Activated naive CD8-positive, alpha-beta T cell treated with anti-CD3 and anti-CD28 coated beads for 36 hours (primary cell): ENCODE results near the gene LCN6. TPM values are rescaled to one million over a fixed set of nuclear protein-coding genes. Genes with fewer than 3 reads are reported as not detected.
A peak's percentile ranks its signal among the peaks of the same experiment; 100 is the strongest.
"Not testable (repeated sequence)": the region's sequence is repeated elsewhere in the genome, so short reads cannot be mapped to it uniquely, and the experiment has no call there.

Source experiments
- DNase-seq: peaks from one replicate; pipeline ENCODE4 v3.0.0; 2021
- H3K27ac Mint-ChIP-seq: one replicate; pipeline ENCODE4 v1.8.0; 2022; ENCODE audit warnings: mild to moderate bottlenecking, moderate library complexity, mixed read lengths
- H3K27me3 Mint-ChIP-seq: one replicate; pipeline ENCODE4 v1.8.0; 2022; ENCODE audit warnings: mild to moderate bottlenecking, mixed read lengths
- H3K36me3 Mint-ChIP-seq: one replicate; pipeline ENCODE4 v1.8.0; 2021; ENCODE audit warnings: mild to moderate bottlenecking, mixed read lengths
- H3K4me1 Mint-ChIP-seq: one replicate; pipeline ENCODE4 v1.8.0; 2021; ENCODE audit warnings: mixed read lengths
- H3K4me3 Mint-ChIP-seq: one replicate; pipeline ENCODE4 v1.8.0; 2022; ENCODE audit warnings: mild to moderate bottlenecking, moderate library complexity, mixed read lengths
- H3K9me3 Mint-ChIP-seq: one replicate; pipeline ENCODE4 v1.8.0; 2022; ENCODE audit warnings: mixed read lengths
- total RNA-seq, 2 experiments: library from RNA; stranded (reverse); gene quantifications; one replicate each; pipeline ENCODE4 v1.2.3, GENCODE V29; 2021

Gene LCN6, protein sequence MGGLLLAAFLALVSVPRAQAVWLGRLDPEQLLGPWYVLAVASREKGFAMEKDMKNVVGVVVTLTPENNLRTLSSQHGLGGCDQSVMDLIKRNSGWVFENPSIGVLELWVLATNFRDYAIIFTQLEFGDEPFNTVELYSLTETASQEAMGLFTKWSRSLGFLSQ
- total RNA-seq = not detected

DNA sequence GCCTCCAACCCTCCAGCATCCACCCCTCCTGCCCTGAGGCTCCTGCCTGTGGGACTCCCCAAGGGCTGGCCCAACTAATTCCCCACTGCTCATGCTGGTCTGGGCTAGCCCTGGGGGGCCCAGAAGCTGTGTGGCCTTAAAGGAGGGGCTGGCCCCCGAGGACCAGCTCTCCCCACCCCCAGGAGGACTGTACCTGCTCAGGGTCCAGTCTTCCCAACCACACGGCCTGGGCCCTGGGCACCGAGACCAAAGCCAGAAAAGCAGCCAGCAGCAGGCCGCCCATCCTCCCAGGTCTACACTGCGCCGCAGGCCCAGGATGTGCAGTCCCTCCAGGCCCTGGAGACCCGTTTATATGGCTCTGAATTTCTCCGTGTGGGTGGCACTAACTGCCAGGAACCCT, at the start of gene LCN6:
LCN6 (minus strand) TSS at position 325 of the 400 bp plus-strand sequence; CDS start at position 283, 42 bp downstream.
- H3K4me3 Mint-ChIP-seq = no peak within 1 kb of the TSS
- H3K9me3 Mint-ChIP-seq = peaks cover 20% of the 10 kb centered on the region
- H3K27me3 Mint-ChIP-seq = peaks cover 30% of the 10 kb centered on the region
- no peak within 1 kb of the TSS for H3K27ac Mint-ChIP-seq
- peaks cover 4% of the 10 kb centered on the region for H3K4me1 Mint-ChIP-seq
- DNase-seq = no peak
- peaks cover 4% of the 10 kb centered on the region for H3K36me3 Mint-ChIP-seq

DNA sequence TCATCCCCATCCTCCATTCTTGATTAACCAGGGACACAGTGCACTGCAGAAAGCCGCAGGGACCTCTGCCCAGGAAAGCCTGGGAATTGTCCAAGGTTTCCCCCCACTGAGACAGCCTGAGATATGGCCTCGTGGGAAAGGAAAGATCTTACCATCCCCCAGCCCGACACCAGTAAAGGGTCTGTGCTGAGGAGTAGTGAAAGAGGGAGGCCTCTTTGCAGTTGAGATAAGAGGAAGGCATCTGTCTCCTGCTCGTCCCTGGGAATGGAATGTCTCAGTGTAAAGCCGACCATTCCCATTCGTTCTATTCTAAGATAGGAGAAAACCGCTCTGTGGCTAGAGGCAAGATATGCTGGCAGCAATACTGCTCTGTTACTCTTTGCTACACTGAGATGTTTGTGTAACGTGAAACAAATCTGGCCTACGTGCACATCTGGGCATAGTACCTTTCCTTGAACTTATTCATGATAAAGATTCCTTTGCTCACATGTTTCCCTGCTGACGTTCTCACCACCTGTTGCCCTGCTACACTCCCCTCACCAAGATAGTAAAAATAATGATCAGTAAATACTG, 48.5 kb upstream of the LCN6 start:
- DNase-seq, H3K27ac Mint-ChIP-seq, H3K9me3 Mint-ChIP-seq, H3K36me3 Mint-ChIP-seq, H3K27me3 Mint-ChIP-seq, H3K4me3 Mint-ChIP-seq: not testable (repeated sequence)
- H3K4me1 Mint-ChIP-seq = peaks cover 37% of the 10 kb centered on the region

DNA sequence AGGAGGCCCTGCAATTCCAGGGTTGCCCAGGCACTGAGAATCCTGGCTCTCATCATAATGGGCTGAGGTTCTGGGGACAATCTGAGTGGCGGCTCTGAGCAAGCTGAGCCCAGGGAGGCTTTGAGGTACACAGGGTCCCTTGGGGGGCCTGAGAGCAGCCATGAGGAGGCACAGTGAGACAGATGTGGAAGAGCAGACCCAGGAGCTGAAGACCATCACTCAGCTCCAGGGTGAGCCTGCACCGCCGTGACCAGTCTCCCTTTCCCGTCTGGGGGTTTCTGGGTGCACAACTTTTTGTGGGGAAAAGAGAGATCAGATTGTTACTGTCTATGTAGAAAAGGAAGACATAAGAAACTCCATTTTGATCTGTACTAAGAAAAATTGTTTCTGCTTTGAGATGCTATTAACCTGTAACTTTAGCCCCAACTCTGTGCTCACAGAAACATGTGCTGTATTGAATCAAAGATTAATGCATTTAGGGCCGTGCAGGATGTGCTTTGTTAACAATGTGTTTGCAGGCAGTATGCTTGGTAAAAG, 48.0 kb upstream of the LCN6 start, which contains the start of gene CCDC183:
CCDC183 (plus strand) TSS at position 101 of the 537 bp plus-strand sequence; CDS start at position 161, 60 bp downstream.
- no peak within 1 kb of the TSS for H3K4me3 Mint-ChIP-seq
- peaks cover 36% of the 10 kb centered on the region for H3K4me1 Mint-ChIP-seq
- H3K36me3 Mint-ChIP-seq = no peaks in the 10 kb centered on the region
- no peaks in the 10 kb centered on the region for H3K9me3 Mint-ChIP-seq
- peaks cover 2% of the 10 kb centered on the region for H3K27me3 Mint-ChIP-seq
- no peak for DNase-seq
- no peak within 1 kb of the TSS for H3K27ac Mint-ChIP-seq

DNA sequence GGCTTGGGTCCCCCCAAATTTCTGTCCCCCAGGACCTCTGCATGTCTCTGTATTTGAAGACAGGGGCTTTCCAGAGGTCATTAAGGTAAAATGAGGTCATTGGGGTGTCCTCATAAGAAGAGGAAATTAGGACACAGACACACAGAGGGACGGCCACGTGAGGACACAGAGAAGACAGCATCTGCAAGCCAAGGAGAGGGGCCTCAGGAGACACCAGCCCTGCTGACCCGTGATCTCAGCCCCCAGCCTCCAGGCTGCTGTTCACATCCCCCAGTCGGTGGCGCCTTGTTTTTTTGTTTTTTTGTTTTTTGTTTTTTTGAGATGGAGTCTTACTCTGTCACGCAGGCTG, 46.6 kb upstream of the LCN6 start:
- Mint-ChIP-seq H3K27ac (no peak overlapping the region), H3K9me3 (no peaks in the 10 kb centered on the region), H3K4me1 (peaks cover 29% of the 10 kb centered on the region), H3K27me3 (no peaks in the 10 kb centered on the region), H3K36me3 (no peaks in the 10 kb centered on the region), H3K4me3 (no peak overlapping the region)
- DNase-seq = no peak

DNA sequence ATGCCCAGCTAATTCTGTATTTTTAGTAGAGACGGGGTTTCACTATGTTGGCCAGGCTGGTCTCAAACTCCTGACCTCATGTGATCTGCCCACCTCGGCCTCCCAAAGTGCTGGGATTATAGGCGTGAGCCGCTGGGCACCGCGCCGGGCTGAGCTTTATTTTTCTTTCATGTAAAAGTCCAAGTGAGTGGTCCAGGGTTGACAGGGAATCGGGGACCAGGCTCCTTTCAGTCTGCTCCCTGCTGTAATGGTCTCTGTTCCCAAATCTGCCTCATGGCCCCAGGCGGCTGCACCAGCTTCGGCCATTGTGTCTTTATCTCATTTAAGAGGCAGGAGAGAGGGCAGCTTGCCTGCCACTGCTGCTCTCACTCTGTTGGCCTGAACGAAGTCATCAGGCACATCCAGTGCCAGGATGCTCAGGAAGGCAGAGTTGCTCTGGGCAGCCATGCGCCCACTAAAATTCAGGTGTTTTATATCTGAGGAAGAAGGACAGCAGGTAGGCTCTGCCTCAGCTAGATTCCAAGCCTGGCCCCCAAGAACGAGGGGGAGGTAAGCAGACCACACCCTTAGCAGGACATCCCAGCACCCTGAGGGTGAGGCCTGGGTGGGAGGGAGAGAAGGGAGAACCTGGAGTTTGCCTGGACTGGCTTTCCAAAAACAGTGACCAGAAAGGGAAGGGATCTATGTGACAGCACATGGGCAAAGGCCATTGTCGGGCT, 46.1 kb upstream of the LCN6 start:
- no peaks in the 10 kb centered on the region for H3K27me3 Mint-ChIP-seq
- no peaks in the 10 kb centered on the region for H3K9me3 Mint-ChIP-seq
- peaks cover 29% of the 10 kb centered on the region for H3K4me1 Mint-ChIP-seq
- H3K36me3 Mint-ChIP-seq = no peaks in the 10 kb centered on the region
- DNase-seq = no peak
- no peak overlapping the region for H3K27ac Mint-ChIP-seq
- no peak overlapping the region for H3K4me3 Mint-ChIP-seq

DNA sequence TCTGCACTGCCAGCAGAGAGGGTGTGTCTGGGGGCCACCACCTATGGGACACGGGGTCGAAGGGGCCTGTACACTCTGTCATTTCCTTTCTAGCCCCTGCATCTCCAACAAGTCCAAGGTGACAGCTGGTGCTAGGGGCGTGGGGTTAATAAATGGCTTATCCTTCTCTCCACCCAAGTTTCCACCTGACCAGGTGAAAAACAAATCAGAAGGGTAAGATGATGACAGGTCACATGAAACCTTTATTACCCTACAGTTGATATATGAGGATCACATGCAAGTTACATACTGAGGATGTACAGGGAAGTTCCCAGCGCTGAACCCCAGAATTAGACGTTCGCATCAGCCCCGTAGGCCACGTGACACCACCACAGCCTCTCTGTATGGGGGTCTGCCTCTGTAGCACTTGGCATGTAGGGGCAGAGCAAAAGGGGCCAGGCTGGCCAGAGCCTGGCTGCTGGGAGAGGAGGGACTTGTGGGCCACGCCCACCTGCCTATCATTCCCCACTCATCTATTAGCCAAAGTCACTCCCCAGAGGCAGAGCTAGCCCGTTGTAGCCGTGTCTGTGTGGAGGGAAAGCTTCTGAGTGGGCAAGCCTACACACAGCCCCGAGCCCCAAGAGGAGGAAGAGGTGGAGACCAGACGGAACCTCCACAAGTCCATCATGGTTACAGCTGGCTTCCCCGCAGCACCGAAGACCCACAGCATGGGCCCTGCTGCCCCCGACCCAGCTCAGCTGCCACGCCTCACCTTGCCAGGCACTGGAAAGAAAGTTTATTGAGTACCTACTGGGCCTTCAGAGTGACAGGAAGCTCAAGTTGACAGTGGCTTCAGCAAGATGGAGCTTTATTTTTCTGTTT, 45.0 kb upstream of the LCN6 start:
- Mint-ChIP-seq H3K4me1 (peaks cover 33% of the 10 kb centered on the region), H3K4me3 (no peak overlapping the region), H3K27ac (peak overlapping the region; percentile 16), H3K36me3 (no peaks in the 10 kb centered on the region), H3K9me3 (no peaks in the 10 kb centered on the region), H3K27me3 (no peaks in the 10 kb centered on the region)
- no peak for DNase-seq

DNA sequence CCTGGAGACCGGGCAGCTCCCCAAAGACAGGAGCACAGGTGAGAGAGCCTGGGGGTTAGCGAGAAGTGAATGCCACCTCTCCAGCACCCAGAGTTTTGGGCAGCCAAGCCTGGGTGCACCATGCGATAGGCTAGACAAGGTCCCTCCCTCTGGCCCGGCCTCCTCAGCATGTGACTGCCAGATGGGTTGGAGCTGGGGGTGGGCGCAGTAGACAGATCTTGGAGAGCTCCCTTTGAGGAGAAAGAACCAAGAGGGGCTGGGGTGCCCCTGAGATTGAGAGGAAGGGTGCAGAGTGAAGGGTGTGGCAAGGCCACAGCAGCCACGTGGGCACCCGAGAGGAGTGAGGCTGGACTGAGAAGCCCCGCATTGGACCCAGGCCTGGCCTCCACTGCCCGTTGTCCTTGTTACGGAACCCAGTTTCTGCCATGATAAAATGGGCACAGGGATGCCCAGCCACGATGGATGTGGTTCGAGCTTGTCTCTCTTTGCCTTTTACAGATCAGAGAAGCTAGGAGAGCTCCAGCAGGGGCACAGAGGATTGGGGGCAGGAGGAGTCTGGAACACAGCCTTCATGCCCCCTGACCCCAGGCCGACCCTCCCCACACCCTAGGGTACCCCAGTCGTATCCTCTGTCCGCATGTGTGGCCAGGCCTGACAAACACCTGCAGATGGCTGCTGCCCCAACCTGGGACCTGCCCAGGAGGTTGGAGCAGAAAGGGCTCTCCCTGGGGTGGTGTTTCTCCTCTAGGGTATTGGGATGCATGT, 44.2 kb upstream of the LCN6 start:
- Mint-ChIP-seq H3K9me3 (no peaks in the 10 kb centered on the region), H3K27ac (peak overlapping the region; percentile 63), H3K27me3 (no peaks in the 10 kb centered on the region), H3K36me3 (no peaks in the 10 kb centered on the region), H3K4me3 (peak overlapping the region; percentile 83), H3K4me1 (peaks cover 38% of the 10 kb centered on the region)
- DNase-seq = no peak

DNA sequence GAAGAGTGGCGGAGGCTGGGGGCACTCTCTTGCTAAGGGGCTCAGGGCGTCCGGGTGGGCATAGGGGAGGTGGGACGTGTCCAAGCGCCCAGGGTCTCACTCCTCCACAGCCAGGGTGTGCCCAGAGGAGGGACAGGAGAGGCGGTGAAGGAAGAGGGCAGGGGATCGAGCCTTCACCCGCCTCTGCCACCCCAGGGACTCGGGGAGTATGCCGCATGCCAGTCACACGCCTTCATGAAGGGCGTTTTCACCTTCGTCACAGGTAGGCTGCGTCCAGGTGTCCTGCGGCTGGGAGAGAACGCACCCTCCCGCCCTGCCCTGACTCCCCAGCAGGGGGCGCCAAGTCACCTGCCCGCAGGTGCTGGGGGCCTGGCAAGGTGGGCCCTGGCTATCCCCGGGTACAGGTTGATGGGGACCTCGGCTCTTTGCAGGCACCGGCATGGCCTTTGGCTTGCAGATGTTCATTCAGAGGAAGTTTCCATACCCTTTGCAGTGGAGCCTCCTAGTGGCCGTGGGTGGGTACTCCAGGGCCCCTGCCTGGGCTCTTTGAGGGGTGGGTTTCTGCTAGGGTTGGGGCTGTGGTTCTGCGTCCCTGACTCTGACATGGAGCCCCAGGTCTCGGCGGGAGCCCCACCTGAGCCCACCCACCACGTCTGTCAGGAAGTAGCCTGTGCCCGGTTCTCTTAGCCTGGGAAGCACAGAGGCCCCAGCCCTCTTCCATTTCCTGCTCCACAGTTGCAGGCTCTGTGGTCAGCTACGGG, 43.4 kb upstream of the LCN6 start:
- Mint-ChIP-seq H3K4me3 (peak overlapping the region; percentile 83), H3K4me1 (peaks cover 35% of the 10 kb centered on the region), H3K9me3 (no peaks in the 10 kb centered on the region), H3K27me3 (no peaks in the 10 kb centered on the region), H3K36me3 (no peaks in the 10 kb centered on the region), H3K27ac (peak overlapping the region; percentile 85)
- DNase-seq = peak; percentile 67

DNA sequence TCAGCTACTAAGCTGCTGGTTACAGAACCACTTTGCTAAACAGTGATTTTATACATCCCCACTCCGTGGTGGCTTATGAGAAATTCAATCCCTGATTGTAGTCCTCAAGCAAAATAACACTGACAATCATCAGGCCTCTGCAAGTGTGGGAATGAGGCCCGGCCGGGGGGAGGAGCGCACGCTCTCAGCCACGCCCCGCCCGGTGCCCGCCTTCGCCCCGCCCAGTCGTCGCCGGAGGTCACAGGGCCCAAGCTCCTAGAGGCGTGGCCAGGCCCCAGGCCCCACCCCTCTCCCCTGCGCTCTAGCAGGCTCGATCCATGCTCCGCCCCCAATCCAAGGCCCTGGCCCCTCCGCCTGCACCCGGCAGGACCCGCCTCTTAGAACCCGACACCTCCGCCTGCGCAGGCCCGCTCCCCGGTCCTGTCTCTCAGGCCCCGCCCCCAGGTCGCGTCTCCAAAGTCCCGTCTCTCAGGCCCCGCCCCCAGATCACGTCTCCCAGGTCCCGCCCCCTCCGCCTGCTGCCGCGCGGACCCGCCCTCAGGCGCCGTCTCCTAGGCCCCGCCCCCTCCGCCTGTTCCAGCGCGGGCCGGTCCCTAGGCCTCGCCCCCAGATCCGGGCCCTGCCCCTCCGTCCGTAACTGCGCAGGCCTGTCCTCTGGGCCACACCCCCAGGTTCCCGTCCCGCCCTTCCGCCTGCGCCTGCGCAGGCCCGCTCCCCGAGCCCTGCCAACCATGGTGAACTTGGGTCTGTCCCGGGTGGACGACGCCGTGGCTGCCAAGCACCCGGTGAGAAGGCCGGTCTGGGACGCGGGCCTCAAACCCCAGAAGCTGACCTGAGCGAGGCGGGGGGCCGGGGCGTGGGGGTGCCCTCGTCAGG, 42.6 kb upstream of the LCN6 start, which contains the start of gene TMEM141:
TMEM141 (plus strand) TSS at position 705 of the 876 bp plus-strand sequence; CDS start at position 732, 27 bp downstream.
- peak; percentile 100 for DNase-seq
- Mint-ChIP-seq H3K27me3 (no peaks in the 10 kb centered on the region), H3K4me3 (peak within 1 kb of the TSS; percentile 83), H3K27ac (peak within 1 kb of the TSS; percentile 85), H3K9me3 (no peaks in the 10 kb centered on the region), H3K36me3 (no peaks in the 10 kb centered on the region), H3K4me1 (peaks cover 27% of the 10 kb centered on the region)

DNA sequence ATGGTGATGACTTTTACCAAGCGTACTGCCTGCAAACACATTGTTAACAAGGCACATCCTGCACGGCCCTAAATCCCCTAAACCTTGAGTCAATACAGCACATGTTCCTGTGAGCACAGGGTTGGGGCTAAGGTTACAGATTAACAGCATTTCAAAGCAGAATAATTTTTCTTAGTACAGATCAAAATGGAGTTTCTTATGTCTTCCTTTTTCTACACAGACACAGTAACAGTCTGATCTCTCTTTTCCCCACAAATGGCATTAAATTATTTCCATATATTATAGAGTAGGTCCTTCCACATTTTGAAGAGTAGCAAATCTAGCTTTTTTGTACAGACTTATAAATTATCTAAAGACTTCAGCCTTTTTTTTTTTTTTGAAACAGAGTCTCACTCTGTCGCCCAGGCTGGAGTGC, 41.2 kb upstream of the LCN6 start:
- Mint-ChIP-seq H3K9me3 (no peaks in the 10 kb centered on the region), H3K27ac (no peak overlapping the region)

DNA sequence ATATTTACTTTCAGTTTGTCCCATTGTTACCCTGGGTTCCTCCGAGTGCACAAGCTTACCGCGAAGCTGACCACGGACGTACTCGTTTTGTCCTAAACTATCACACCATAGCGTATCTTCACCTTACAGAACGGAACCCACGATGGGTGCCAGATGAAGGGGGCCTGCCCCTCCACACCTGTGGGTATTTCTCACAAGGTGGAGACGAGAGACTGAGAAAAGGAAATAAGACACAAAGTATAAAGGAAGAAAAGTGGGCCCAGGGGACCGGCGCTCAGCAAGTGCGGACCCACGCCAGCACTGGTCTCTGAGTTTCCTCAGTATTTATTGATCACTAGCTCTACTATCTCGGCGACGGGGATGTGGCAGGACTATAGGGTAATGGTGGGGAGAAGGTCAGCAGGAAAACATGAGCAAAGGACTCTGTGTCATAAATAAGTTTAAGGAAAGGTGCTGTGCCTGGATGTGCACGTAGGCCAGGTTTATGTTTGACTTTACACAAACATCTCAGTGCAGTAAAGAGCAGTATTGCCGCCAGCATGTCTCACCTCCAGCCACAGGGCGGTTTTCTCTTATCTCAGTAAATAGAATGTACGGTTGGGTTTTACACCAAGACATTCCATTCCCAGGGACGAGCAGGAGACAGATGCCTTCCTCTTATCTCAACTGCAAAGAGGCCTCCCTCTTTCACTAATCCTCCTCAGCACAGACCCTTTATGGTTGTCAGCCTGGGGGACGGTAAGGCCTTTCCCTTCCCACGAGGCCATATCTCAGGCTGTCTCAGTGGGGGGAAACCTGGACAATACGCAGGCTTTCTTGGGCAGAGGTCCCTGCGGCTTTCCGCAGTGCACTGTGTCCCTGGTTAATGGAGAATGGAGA, 40.6 kb upstream of the LCN6 start:
- not testable (repeated sequence) for H3K27me3 Mint-ChIP-seq, DNase-seq, H3K36me3 Mint-ChIP-seq, H3K27ac Mint-ChIP-seq, H3K9me3 Mint-ChIP-seq, H3K4me3 Mint-ChIP-seq
- H3K4me1 Mint-ChIP-seq = peaks cover 26% of the 10 kb centered on the region

More for the DNA sequence above, 41.2 kb upstream of the LCN6 start:
- H3K36me3 Mint-ChIP-seq = no peaks in the 10 kb centered on the region
- peaks cover 25% of the 10 kb centered on the region for H3K4me1 Mint-ChIP-seq
- no peak overlapping the region for H3K4me3 Mint-ChIP-seq
- H3K27me3 Mint-ChIP-seq = peaks cover 6% of the 10 kb centered on the region
- no peak for DNase-seq

DNA sequence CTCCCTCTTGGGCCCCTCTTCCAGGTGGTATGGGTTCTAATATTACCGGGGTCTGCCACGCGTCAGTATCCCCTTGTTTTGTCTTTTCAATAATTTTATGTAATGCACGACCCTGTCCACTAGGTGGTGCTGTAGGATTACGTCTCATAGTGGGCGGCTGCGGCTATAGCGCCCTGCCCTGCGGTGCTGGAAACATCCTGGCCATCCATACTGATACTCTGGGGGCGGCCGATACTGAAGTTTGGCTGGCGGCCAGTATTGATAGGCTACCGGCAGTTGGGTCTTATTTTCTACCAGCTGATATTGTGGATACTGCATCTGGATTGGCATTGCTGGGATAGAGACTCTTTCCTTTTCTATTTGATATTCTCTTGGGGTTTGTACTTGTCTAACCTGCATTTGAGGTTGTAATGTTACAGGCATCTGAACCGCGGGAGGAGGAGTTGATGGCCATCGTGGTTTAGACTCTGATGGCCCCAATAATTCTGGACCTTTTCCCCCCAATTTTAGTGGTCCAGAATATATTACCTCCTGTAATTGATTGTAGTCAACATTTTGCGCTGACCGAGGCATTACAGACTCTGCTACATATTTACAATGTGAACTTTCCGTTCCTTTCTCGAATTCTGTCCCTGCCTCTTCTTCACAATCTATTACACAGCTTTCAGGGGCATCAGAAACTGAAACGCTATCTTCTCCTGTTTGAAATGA, 39.5 kb upstream of the LCN6 start:
- DNase-seq = peak; percentile 79
- no peaks in the 10 kb centered on the region for H3K36me3 Mint-ChIP-seq
- H3K4me3 Mint-ChIP-seq = no peak overlapping the region
- peaks cover 24% of the 10 kb centered on the region for H3K4me1 Mint-ChIP-seq
- H3K27me3 Mint-ChIP-seq = peaks cover 6% of the 10 kb centered on the region
- no peak overlapping the region for H3K27ac Mint-ChIP-seq
- H3K9me3 Mint-ChIP-seq = no peaks in the 10 kb centered on the region
